ENCODE measurements around the gene EIF5A. TPM values are rescaled to one million over a fixed set of nuclear protein-coding genes. Genes with fewer than 3 reads are reported as not detected.

EIF5A gene
- polyA plus RNA-seq, 1 donor: 284 TPM

GRCh38 chr17:7282752-7283321, 24.6 kb upstream of the EIF5A start:
- no peak for DNase-seq

GRCh38 chr17:7283471-7284216, 23.8 kb upstream of the EIF5A start:
- DNase-seq: no peak

GRCh38 chr17:7284911-7285310, 22.5 kb upstream of the EIF5A start:
- DNase-seq: no peak

GRCh38 chr17:7285679-7286078, 21.7 kb upstream of the EIF5A start:
- no peak for DNase-seq

GRCh38 chr17:7289256-7290032, 18.0 kb upstream of the EIF5A start:
- DNase-seq: no peak

- DNase-seq: no peak
Observed at GRCh38 chr17:7290166-7290565, 17.3 kb upstream of the EIF5A start.

- DNase-seq: no peak
Observed at GRCh38 chr17:7290685-7291084, 16.7 kb upstream of the EIF5A start.

- no peak for DNase-seq
Observed at GRCh38 chr17:7292194-7292593, 15.2 kb upstream of the EIF5A start.

- DNase-seq: no peak
Observed at GRCh38 chr17:7292729-7293128, 14.7 kb upstream of the EIF5A start.

GRCh38 chr17:7293159-7293558, 14.3 kb upstream of the EIF5A start:
- DNase-seq: no peak

GRCh38 chr17:7293816-7294613, 13.4 kb upstream of the EIF5A start:
- no peak for DNase-seq

- no peak for DNase-seq
Observed at GRCh38 chr17:7294614-7295153, 12.7 kb upstream of the EIF5A start, which contains the start of gene YBX2. Gene YBX2, minus strand, starts transcription at chr17:7294639. Its CDS starts 139 bp downstream, at chr17:7294500.

GRCh38 chr17:7295230-7296180, 11.9 kb upstream of the EIF5A start:
- no peak for DNase-seq

GRCh38 chr17:7296189-7296861, 11.1 kb upstream of the EIF5A start:
- peak; percentile 74 for DNase-seq

GRCh38 chr17:7304179-7304578, 3.2 kb upstream of the EIF5A start:
- DNase-seq: no peak

- DNase-seq: no peak
Observed at GRCh38 chr17:7307686-7308624, 527 bp downstream of the EIF5A start.

- DNase-seq: no peak
Observed at GRCh38 chr17:7308625-7309433, 1.4 kb downstream of the EIF5A start.

- DNase-seq: no peak
Observed at GRCh38 chr17:7309628-7310027, 2.2 kb downstream of the EIF5A start.
